ENCODE results near the gene YWHAH. TPM values are rescaled to one million over a fixed set of nuclear protein-coding genes. Genes with fewer than 3 reads are reported as not detected.

Gene YWHAH
- total and polyA plus RNA-seq, 4 donors: 26.1 to 75.0 (median 42.4) TPM

DNA sequence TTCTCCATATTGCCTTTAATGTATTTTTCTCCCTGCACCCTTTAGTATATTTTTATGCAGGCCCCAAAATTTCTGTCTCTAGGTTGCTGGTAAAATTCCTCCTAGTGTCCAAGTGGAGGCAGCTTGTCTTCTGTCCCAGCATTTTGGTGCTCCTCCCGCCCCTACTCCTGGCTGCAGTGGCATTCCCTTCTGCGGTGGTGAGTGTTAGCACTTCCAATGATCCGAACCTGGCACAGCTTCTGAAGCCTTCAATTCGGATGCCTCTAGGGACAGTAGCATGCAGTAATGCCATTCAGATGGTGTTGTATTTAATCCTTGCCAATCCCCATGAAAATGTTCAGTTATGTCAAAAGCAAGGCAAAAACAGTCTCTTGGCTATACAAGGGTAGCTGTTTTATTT lies 5.9 kb downstream of the YWHAH start:
- TF ChIP-seq, protein P1, sequence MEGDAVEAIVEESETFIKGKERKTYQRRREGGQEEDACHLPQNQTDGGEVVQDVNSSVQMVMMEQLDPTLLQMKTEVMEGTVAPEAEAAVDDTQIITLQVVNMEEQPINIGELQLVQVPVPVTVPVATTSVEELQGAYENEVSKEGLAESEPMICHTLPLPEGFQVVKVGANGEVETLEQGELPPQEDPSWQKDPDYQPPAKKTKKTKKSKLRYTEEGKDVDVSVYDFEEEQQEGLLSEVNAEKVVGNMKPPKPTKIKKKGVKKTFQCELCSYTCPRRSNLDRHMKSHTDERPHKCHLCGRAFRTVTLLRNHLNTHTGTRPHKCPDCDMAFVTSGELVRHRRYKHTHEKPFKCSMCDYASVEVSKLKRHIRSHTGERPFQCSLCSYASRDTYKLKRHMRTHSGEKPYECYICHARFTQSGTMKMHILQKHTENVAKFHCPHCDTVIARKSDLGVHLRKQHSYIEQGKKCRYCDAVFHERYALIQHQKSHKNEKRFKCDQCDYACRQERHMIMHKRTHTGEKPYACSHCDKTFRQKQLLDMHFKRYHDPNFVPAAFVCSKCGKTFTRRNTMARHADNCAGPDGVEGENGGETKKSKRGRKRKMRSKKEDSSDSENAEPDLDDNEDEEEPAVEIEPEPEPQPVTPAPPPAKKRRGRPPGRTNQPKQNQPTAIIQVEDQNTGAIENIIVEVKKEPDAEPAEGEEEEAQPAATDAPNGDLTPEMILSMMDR (IDR thresholded peaks at IDR 0.05; ENCODE audit: low read depth, low read length, missing input control): no peak
- TF ChIP-seq, protein P2, sequence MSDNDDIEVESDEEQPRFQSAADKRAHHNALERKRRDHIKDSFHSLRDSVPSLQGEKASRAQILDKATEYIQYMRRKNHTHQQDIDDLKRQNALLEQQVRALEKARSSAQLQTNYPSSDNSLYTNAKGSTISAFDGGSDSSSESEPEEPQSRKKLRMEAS (IDR thresholded peaks at IDR 0.05): no peak
- no peak for TF ChIP-seq TAF1 (conservative IDR thresholded peaks at IDR 0.05)
- TF ChIP-seq HNF4A (conservative IDR thresholded peaks at IDR 0.05): no peak
- no peak for TF ChIP-seq SP1 (IDR thresholded peaks at IDR 0.05)
- no peak for TF ChIP-seq YY1 (IDR thresholded peaks at IDR 0.05)
- TF ChIP-seq, protein P3, sequence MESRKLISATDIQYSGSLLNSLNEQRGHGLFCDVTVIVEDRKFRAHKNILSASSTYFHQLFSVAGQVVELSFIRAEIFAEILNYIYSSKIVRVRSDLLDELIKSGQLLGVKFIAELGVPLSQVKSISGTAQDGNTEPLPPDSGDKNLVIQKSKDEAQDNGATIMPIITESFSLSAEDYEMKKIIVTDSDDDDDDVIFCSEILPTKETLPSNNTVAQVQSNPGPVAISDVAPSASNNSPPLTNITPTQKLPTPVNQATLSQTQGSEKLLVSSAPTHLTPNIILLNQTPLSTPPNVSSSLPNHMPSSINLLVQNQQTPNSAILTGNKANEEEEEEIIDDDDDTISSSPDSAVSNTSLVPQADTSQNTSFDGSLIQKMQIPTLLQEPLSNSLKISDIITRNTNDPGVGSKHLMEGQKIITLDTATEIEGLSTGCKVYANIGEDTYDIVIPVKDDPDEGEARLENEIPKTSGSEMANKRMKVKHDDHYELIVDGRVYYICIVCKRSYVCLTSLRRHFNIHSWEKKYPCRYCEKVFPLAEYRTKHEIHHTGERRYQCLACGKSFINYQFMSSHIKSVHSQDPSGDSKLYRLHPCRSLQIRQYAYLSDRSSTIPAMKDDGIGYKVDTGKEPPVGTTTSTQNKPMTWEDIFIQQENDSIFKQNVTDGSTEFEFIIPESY (IDR thresholded peaks at IDR 0.05): no peak
- no peak for TF ChIP-seq FOXA2 (IDR thresholded peaks at IDR 0.05)
- TF ChIP-seq, protein P4, sequence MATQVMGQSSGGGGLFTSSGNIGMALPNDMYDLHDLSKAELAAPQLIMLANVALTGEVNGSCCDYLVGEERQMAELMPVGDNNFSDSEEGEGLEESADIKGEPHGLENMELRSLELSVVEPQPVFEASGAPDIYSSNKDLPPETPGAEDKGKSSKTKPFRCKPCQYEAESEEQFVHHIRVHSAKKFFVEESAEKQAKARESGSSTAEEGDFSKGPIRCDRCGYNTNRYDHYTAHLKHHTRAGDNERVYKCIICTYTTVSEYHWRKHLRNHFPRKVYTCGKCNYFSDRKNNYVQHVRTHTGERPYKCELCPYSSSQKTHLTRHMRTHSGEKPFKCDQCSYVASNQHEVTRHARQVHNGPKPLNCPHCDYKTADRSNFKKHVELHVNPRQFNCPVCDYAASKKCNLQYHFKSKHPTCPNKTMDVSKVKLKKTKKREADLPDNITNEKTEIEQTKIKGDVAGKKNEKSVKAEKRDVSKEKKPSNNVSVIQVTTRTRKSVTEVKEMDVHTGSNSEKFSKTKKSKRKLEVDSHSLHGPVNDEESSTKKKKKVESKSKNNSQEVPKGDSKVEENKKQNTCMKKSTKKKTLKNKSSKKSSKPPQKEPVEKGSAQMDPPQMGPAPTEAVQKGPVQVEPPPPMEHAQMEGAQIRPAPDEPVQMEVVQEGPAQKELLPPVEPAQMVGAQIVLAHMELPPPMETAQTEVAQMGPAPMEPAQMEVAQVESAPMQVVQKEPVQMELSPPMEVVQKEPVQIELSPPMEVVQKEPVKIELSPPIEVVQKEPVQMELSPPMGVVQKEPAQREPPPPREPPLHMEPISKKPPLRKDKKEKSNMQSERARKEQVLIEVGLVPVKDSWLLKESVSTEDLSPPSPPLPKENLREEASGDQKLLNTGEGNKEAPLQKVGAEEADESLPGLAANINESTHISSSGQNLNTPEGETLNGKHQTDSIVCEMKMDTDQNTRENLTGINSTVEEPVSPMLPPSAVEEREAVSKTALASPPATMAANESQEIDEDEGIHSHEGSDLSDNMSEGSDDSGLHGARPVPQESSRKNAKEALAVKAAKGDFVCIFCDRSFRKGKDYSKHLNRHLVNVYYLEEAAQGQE (IDR thresholded peaks at IDR 0.05): no peak
- TF ChIP-seq RXRA (IDR thresholded peaks at IDR 0.05): no peak
- TF ChIP-seq EGR1 (IDR thresholded peaks at IDR 0.05; ENCODE audit: low read depth in 2 of 2): no peak
- TF ChIP-seq, protein P5, sequence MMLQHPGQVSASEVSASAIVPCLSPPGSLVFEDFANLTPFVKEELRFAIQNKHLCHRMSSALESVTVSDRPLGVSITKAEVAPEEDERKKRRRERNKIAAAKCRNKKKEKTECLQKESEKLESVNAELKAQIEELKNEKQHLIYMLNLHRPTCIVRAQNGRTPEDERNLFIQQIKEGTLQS (IDR thresholded peaks at IDR 0.05): no peak
- TF ChIP-seq GABPA (IDR thresholded peaks at IDR 0.05 in 1 of 2, conservative IDR thresholded peaks at IDR 0.05 in 1 of 2): no peak
- no peak for TF ChIP-seq JUND (IDR thresholded peaks at IDR 0.05)
- Histone ChIP-seq H3K9me3 (ENCODE audit: control insufficient read depth in 4 of 4, low read length in 3 of 4) (no peaks in the 10 kb centered on the region), H3K9ac (ENCODE audit: low read depth in 1 of 2, low read length in 2 of 2) (no peak overlapping the region), H3K4me3 (ENCODE audit: low read depth in 1 of 3, low read length in 3 of 3) (no peak overlapping the region), H3K4me1 (ENCODE audit: control insufficient read depth in 4 of 4, insufficient read depth in 4 of 4, low read length in 3 of 4) (peaks cover 0 to 16% (median 8%) of the 10 kb centered on the region in 4 donors), H3K27me3 (ENCODE audit: control insufficient read depth in 4 of 4, insufficient read depth in 4 of 4, low read length in 3 of 4) (no peaks in the 10 kb centered on the region), H3K27ac (ENCODE audit: low read depth in 1 of 2, low read length in 2 of 2) (no peak overlapping the region), H3K36me3 (ENCODE audit: control insufficient read depth in 4 of 4, insufficient read depth in 3 of 4, low read depth in 1 of 4, low read length in 3 of 4) (peaks cover 0 to 3% (median 1%) of the 10 kb centered on the region in 4 donors)
- DNase-seq (ENCODE audit: low spot score): no peak
- WGBS: 81% methylated on average over 4 of the region's 4 CpGs
